SK-N-SH (cell line): ENCODE results near the gene CD36.
A peak's percentile ranks its signal among the peaks of the same experiment; 100 is the strongest.

Experiments used
- CTCF ChIP-seq: fragments of 200-600 bp; sonication (generic); IDR thresholded peaks from 2 replicates; pipeline ENCODE4 v1.6.1; 2017; ENCODE audit warnings: antibody characterized with exemption, mild to moderate bottlenecking, moderate library complexity
- GATA2 ChIP-seq: sonication (generic); formaldehyde crosslinking; IDR thresholded peaks from 2 replicates; pipeline ENCODE4 v1.5.0; 2020; ENCODE audit warnings: mild to moderate bottlenecking, missing genetic modification reagents
- IRF3 ChIP-seq: fragments of 150-350 bp; IDR thresholded peaks from 2 replicates; pipeline ENCODE4 v1.6.1; 2016; ENCODE audit warnings: mild to moderate bottlenecking, low read depth, low read length
- MAX ChIP-seq: IDR thresholded peaks from 2 replicates; pipeline ENCODE4 v1.4.0; 2012; ENCODE audit warnings: low read depth
- PBX3 ChIP-seq: IDR thresholded peaks from 2 replicates; pipeline ENCODE4; 2012
- POLR2AphosphoS5 ChIP-seq: IDR thresholded peaks from 2 replicates; pipeline ENCODE4 v1.6.1; 2012; ENCODE audit warnings: low read depth, low read length
- RAD21 ChIP-seq: IDR thresholded peaks from 2 replicates; pipeline ENCODE4 v1.6.1; 2012; ENCODE audit warnings: mild to moderate bottlenecking, low read length
- RCOR1 ChIP-seq: fragments of 150-350 bp; IDR thresholded peaks from 2 replicates; pipeline ENCODE4 v1.6.1; 2017; ENCODE audit warnings: antibody characterized with exemption, low read length
- TAF1 ChIP-seq: IDR thresholded peaks from 2 replicates; pipeline ENCODE4 v1.6.1; 2012; ENCODE audit warnings: low read depth, mild to moderate bottlenecking, low read length, moderate library complexity, borderline replicate concordance
- USF1 ChIP-seq: IDR thresholded peaks from 2 replicates; pipeline ENCODE4 v1.4.0; 2012; ENCODE audit warnings: low read depth, borderline replicate concordance

- TF ChIP-seq PBX3 (peak; percentile 95), POLR2AphosphoS5 (peak; percentile 81), CTCF (no peak), GATA2 (CRISPR knock-in tag) (no peak), TAF1 (peak; percentile 54; the same call in 1 of the 2 replicates), RAD21 (no peak), USF1 (no peak), MAX (peak; percentile 86), RCOR1 (no peak), IRF3 (no peak)
Measured at GRCh38 chr7:80722616-80723195, 84.3 kb downstream of the CD36 start.
